ENCODE data around the gene DNAJC5G.

Gene DNAJC5G

DNA sequence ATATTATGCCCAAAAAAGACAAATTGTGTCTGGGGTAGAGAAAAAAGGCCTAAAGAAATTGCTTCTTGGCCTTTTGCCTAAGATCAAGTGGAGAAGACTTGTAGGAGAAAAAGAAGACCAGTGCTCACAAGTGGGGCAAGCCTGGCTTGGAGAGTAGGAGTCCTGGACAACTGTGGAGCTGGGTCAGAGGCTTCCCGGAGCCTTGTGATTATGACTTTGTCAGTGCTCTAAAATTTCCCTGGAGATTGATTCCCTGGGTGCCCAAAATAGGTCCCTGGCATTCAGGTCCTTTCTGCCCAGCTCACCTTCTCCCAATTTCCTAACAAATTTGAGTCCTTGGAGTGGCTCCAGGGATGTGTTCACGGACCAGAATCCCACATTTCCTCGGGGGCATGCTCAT lies 6.2 kb downstream of the DNAJC5G start:
- Histone ChIP-seq H3K27me3 (ENCODE audit: insufficient read depth, low read length) (peaks cover 13% of the 10 kb centered on the region), H2AFZ (ENCODE audit: low read length, unreplicated experiment) (no peak overlapping the region), H3K4me3 (ENCODE audit: low read depth, low read length) (no peak overlapping the region), H3K36me3 (ENCODE audit: insufficient read depth, low read length) (no peaks in the 10 kb centered on the region), H3K27ac (ENCODE audit: low read depth, low read length) (no peak overlapping the region), H3K4me1 (ENCODE audit: control insufficient read depth, insufficient read depth, low read length, unreplicated experiment) (peaks cover 32% of the 10 kb centered on the region), H3K79me2 (ENCODE audit: control insufficient read depth, insufficient read depth, low read length, unreplicated experiment) (no peaks in the 10 kb centered on the region)

DNA sequence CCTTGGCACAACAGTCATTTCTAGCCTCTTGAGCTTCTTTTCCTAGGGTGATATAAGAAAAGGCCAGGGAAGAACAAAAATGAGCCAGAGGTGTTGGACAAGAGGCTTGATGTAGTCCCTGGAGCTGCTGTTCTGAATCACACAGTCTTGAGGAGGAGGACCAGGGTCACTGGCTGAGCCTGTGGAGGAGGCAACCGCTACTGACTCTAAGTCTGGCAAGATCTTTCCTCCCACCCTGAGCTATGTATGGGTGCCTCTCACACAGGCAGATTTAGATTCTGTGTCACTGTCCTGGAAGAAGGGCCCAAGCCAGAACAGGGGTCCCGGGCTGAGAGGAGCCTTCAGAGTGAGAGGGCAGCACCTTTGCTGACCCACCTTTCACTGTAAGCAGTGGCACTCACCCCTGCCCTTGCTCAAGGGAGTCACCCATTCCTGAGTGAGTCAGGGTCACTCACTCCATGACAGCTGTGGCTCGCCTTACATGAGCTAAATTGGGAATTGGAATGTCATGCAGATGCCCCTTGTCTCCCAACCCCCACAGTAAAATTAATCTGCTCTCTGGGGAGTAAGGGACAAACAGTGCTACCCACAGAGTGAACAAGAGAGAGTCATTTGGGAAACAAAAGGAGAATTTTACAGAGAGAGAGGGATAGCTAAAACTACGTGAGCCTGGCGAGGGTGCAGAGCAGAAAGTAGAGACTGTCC lies 6.8 kb downstream of the DNAJC5G start, which contains the start of gene TRIM54:
TSS of gene TRIM54 (plus strand) at position 575 of the 705 bp plus-strand sequence. CDS start 303 bp downstream, outside the sequence.
- H2AFZ ChIP-seq (ENCODE audit: low read length, unreplicated experiment) = no peak within 1 kb of the TSS
- H3K4me1 ChIP-seq (ENCODE audit: control insufficient read depth, insufficient read depth, low read length, unreplicated experiment) = peaks cover 32% of the 10 kb centered on the region
- H3K4me3 ChIP-seq (ENCODE audit: low read depth, low read length) = no peak within 1 kb of the TSS
- no peaks in the 10 kb centered on the region for H3K79me2 ChIP-seq (ENCODE audit: control insufficient read depth, insufficient read depth, low read length, unreplicated experiment)
- peaks cover 13% of the 10 kb centered on the region for H3K27me3 ChIP-seq (ENCODE audit: insufficient read depth, low read length)
- no peaks in the 10 kb centered on the region for H3K36me3 ChIP-seq (ENCODE audit: insufficient read depth, low read length)
- H3K27ac ChIP-seq (ENCODE audit: low read depth, low read length) = no peak within 1 kb of the TSS

DNA sequence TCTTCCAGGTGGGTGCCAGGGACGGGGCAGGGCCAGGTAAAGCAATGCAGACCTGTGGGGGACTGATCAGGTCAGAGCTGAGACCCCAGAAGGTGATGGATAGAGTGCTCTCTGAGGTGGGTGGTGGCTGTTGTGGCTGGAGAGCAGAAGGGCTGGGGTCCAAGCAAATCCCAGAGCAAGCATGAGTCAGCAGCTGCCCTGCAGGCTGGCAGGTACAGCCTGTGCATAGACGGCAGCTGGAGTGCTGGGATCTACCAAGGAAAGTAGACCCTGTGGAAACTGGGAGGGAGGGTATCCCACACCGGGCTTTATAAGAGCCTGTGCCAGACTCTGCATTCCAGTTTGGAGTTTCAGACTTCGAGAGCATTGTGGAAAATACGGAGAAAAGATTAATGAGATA lies 7.7 kb downstream of the DNAJC5G start:
- Histone ChIP-seq H3K27me3 (ENCODE audit: insufficient read depth, low read length) (peaks cover 8% of the 10 kb centered on the region), H3K36me3 (ENCODE audit: insufficient read depth, low read length) (no peaks in the 10 kb centered on the region), H2AFZ (ENCODE audit: low read length, unreplicated experiment) (no peak overlapping the region), H3K27ac (ENCODE audit: low read depth, low read length) (no peak overlapping the region), H3K79me2 (ENCODE audit: control insufficient read depth, insufficient read depth, low read length, unreplicated experiment) (no peaks in the 10 kb centered on the region), H3K4me3 (ENCODE audit: low read depth, low read length) (no peak overlapping the region), H3K4me1 (ENCODE audit: control insufficient read depth, insufficient read depth, low read length, unreplicated experiment) (peaks cover 32% of the 10 kb centered on the region)

DNA sequence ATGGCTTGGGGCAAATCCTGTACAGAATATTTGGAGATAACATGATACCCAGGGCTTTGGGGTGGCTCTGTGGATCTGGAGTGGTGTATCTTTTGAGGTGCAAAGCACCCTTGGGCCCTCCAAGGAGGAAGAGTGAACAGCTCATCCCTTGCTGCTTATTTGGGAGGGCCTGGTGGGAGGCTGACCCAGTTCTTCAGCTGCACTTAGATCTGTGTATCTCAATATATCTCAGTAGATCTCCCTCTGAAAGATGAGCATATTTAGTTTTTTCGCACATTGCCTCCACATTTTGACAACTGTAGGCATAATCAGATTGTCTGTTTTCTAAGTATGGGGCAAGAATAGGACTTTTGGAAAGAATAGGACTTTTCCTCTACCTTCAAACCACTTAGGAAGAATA lies 9.8 kb downstream of the DNAJC5G start:
- H2AFZ ChIP-seq (ENCODE audit: low read length, unreplicated experiment) = no peak overlapping the region
- no peak overlapping the region for H3K4me3 ChIP-seq (ENCODE audit: low read depth, low read length)
- H3K27ac ChIP-seq (ENCODE audit: low read depth, low read length) = no peak overlapping the region
- peaks cover 4% of the 10 kb centered on the region; the same call in 1 of the 2 replicates for H3K27me3 ChIP-seq (ENCODE audit: insufficient read depth, low read length)
- no peaks in the 10 kb centered on the region for H3K36me3 ChIP-seq (ENCODE audit: insufficient read depth, low read length)
- H3K4me1 ChIP-seq (ENCODE audit: control insufficient read depth, insufficient read depth, low read length, unreplicated experiment) = peaks cover 32% of the 10 kb centered on the region
- H3K79me2 ChIP-seq (ENCODE audit: control insufficient read depth, insufficient read depth, low read length, unreplicated experiment) = no peaks in the 10 kb centered on the region

DNA sequence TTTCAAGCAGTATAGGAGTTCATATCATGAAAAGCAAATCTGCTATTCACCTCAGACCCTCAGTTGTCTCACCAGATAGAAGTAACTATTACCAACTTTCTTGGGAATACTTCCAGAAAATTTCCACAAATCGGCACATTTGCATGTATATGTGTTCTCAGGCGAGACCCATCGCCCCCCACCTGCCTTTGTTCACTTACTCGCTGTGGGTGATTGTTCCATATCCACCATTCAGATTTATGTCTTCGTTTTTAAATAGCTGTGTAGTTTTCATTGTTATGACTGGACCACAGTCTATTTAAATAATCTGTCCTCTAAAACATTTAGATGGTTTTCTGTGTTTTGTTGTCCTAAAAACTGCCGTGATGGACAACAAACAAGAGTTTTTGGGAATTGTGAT lies 10.2 kb downstream of the DNAJC5G start:
- no peak overlapping the region for H2AFZ ChIP-seq (ENCODE audit: low read length, unreplicated experiment)

DNA sequence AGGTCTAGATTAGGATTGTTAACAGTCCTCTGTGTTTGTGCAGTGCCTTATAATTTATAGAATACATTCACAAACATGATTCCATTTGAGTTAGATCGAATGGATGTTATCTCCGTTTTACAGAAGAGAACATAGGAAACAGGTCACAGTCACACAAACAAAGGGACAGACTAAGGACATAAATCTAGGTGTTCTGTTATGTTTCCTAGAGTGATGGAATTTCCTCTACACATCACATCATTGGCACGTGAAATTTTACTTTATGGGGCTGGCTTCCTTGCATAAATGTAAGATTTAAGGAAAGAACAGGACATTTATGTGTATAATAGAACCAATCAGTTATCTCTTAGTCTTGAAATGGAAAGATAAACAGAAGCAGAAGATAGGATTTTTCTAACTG lies 13.4 kb downstream of the DNAJC5G start:
- Histone ChIP-seq H2AFZ (ENCODE audit: low read length, unreplicated experiment) (no peak overlapping the region), H3K27ac (ENCODE audit: low read depth, low read length) (no peak overlapping the region), H3K79me2 (ENCODE audit: control insufficient read depth, insufficient read depth, low read length, unreplicated experiment) (no peaks in the 10 kb centered on the region), H3K4me1 (ENCODE audit: control insufficient read depth, insufficient read depth, low read length, unreplicated experiment) (peaks cover 12% of the 10 kb centered on the region), H3K4me3 (ENCODE audit: low read depth, low read length) (no peak overlapping the region), H3K27me3 (ENCODE audit: insufficient read depth, low read length) (peaks cover 4% of the 10 kb centered on the region; the same call in 1 of the 2 replicates), H3K36me3 (ENCODE audit: insufficient read depth, low read length) (no peaks in the 10 kb centered on the region)

More for the DNA sequence above, 10.2 kb downstream of the DNAJC5G start:
- Histone ChIP-seq H3K27ac (ENCODE audit: low read depth, low read length) (no peak overlapping the region), H3K79me2 (ENCODE audit: control insufficient read depth, insufficient read depth, low read length, unreplicated experiment) (no peaks in the 10 kb centered on the region), H3K4me1 (ENCODE audit: control insufficient read depth, insufficient read depth, low read length, unreplicated experiment) (peaks cover 27% of the 10 kb centered on the region), H3K4me3 (ENCODE audit: low read depth, low read length) (no peak overlapping the region), H3K36me3 (ENCODE audit: insufficient read depth, low read length) (no peaks in the 10 kb centered on the region), H3K27me3 (ENCODE audit: insufficient read depth, low read length) (peaks cover 4% of the 10 kb centered on the region; the same call in 1 of the 2 replicates)

DNA sequence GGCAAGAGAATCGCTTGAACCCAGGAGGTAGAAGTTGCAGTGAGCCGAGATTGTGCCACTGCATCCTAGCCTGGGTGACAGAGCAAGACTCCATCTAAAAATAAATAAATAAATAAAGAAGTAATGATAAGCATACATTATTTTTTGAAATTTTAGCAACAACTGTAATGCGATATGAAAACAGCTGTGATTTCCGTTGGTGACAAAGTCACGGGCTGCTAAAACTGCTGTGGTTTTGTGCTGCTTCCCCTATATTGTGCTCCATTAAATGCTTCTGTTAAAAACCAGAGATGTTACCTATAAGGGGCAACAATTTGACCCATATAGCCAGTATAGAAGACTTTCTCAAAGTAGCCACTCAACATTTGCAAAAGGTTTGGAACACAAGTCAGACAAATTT lies 15.3 kb downstream of the DNAJC5G start:
- no peaks in the 10 kb centered on the region for H3K79me2 ChIP-seq (ENCODE audit: control insufficient read depth, insufficient read depth, low read length, unreplicated experiment)
- no peak overlapping the region for H3K4me3 ChIP-seq (ENCODE audit: low read depth, low read length)
- H3K27ac ChIP-seq (ENCODE audit: low read depth, low read length) = no peak overlapping the region
- H3K36me3 ChIP-seq (ENCODE audit: insufficient read depth, low read length) = no peaks in the 10 kb centered on the region
- no peak overlapping the region for H2AFZ ChIP-seq (ENCODE audit: low read length, unreplicated experiment)
- peaks cover under 1% of the 10 kb centered on the region; the same call in 1 of the 2 replicates for H3K27me3 ChIP-seq (ENCODE audit: insufficient read depth, low read length)
- H3K4me1 ChIP-seq (ENCODE audit: control insufficient read depth, insufficient read depth, low read length, unreplicated experiment) = peaks cover 20% of the 10 kb centered on the region

DNA sequence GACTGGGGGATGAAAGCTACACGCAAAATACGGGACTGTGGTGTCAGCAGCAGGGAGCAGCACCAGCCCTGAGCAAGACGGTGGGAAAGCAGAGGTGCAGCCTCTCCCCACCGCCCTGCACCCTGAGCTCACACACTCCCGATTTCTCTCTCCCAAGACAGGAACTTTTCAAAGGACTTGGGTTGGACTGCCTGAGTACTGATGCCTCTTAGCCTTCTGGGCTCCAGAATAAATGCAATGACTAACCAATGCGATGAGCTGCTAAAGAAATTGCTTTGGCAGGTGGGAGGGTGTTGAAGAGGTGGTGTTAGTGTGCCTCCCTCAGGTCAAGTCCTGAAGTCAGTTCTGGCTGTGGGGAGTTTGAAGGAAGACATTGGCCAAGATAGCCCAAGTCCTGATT lies 16.6 kb downstream of the DNAJC5G start:
- Histone ChIP-seq H3K27ac (ENCODE audit: low read depth, low read length) (no peak overlapping the region), H3K36me3 (ENCODE audit: insufficient read depth, low read length) (no peaks in the 10 kb centered on the region), H3K4me3 (ENCODE audit: low read depth, low read length) (no peak overlapping the region), H3K79me2 (ENCODE audit: control insufficient read depth, insufficient read depth, low read length, unreplicated experiment) (no peaks in the 10 kb centered on the region), H3K4me1 (ENCODE audit: control insufficient read depth, insufficient read depth, low read length, unreplicated experiment) (peaks cover 20% of the 10 kb centered on the region), H2AFZ (ENCODE audit: low read length, unreplicated experiment) (no peak overlapping the region), H3K27me3 (ENCODE audit: insufficient read depth, low read length) (no peaks in the 10 kb centered on the region)

DNA sequence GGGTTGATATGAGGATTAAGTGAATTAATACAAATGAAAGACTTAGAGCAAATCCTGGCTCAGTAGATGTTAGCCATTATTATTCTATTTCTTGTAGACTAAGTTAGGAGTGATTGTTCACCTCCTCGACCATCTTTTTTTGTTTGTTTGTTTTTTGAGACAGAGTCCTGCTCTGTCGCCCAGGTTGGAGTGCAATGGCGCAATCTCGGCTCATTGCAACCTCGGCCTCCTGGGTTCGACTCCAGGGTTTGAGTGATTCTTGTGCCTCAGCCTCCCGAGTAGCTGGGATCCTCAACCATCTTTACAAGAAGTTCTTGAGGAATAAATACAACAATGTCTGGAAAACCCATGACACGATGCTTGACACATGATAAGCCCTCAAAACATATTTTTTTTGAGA lies 19.7 kb downstream of the DNAJC5G start:
- no peak overlapping the region for H3K4me3 ChIP-seq (ENCODE audit: low read depth, low read length)
- no peaks in the 10 kb centered on the region for H3K27me3 ChIP-seq (ENCODE audit: insufficient read depth, low read length)
- H2AFZ ChIP-seq (ENCODE audit: low read length, unreplicated experiment) = no peak overlapping the region
- H3K4me1 ChIP-seq (ENCODE audit: control insufficient read depth, insufficient read depth, low read length, unreplicated experiment) = peaks cover 20% of the 10 kb centered on the region
- H3K79me2 ChIP-seq (ENCODE audit: control insufficient read depth, insufficient read depth, low read length, unreplicated experiment) = no peaks in the 10 kb centered on the region
- H3K27ac ChIP-seq (ENCODE audit: low read depth, low read length) = no peak overlapping the region
- no peaks in the 10 kb centered on the region for H3K36me3 ChIP-seq (ENCODE audit: insufficient read depth, low read length)

DNA sequence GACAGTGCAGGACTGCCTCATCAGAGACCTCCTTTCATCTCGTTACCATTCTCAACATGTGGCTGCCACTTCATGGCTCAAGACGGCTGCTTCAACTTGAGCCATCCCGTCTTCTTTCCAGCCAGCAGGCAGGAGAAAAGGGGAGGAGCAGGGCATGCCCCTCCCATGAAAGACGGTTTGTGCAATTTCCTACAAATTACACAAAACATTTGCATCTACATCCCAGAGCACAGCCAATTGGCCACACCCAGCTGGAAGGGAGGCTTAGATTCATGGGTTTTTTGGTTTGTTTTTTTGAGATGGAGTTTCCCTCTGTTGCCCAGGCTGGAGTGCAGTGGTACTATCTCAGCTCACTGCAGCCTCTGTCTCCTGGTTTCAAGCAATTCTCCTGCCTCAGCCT lies 21.2 kb downstream of the DNAJC5G start:
- no peak overlapping the region for H3K27ac ChIP-seq (ENCODE audit: low read depth, low read length)
- H3K36me3 ChIP-seq (ENCODE audit: insufficient read depth, low read length) = no peaks in the 10 kb centered on the region
- no peak overlapping the region for H3K4me3 ChIP-seq (ENCODE audit: low read depth, low read length)
- peaks cover 20% of the 10 kb centered on the region for H3K4me1 ChIP-seq (ENCODE audit: control insufficient read depth, insufficient read depth, low read length, unreplicated experiment)
- H3K79me2 ChIP-seq (ENCODE audit: control insufficient read depth, insufficient read depth, low read length, unreplicated experiment) = no peaks in the 10 kb centered on the region
- H3K27me3 ChIP-seq (ENCODE audit: insufficient read depth, low read length) = no peaks in the 10 kb centered on the region
- no peak overlapping the region for H2AFZ ChIP-seq (ENCODE audit: low read length, unreplicated experiment)

DNA sequence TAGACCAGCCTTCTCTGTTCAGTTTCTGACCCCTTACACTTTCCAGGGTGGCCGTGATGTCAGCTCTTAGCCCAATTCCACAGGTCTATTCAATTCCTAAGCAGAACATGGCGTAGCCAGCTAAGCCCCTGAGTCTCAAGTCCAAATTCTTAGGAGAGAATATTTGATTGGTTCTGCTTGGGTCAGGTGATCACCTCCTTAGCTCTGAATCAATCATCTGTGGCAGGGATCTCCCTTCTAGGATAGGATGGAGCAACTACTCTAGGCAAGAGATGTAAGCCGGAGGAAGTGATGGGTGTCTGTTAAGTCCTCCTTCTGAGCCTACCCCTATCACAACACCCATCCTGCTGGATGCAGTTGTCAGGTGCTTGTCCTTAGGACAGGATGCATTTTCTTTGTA lies 22.0 kb downstream of the DNAJC5G start:
- H3K4me1 ChIP-seq (ENCODE audit: control insufficient read depth, insufficient read depth, low read length, unreplicated experiment) = peaks cover 20% of the 10 kb centered on the region
- H3K79me2 ChIP-seq (ENCODE audit: control insufficient read depth, insufficient read depth, low read length, unreplicated experiment) = no peaks in the 10 kb centered on the region
- H3K27me3 ChIP-seq (ENCODE audit: insufficient read depth, low read length) = no peaks in the 10 kb centered on the region
- H2AFZ ChIP-seq (ENCODE audit: low read length, unreplicated experiment) = no peak overlapping the region
- no peak overlapping the region for H3K4me3 ChIP-seq (ENCODE audit: low read depth, low read length)
- H3K36me3 ChIP-seq (ENCODE audit: insufficient read depth, low read length) = no peaks in the 10 kb centered on the region
- no peak overlapping the region for H3K27ac ChIP-seq (ENCODE audit: low read depth, low read length)

Measured in ACC112 (cell line).